GM23248 (cell line): ENCODE results near the gene GJC2.

Experiments used
- EZH2 ChIP-seq: fragments of 200-600 bp; sonication (generic); IDR thresholded peaks from 2 replicates; pipeline ENCODE4 v1.6.1; 2018; ENCODE audit warnings: antibody characterized with exemption, mild to moderate bottlenecking; ENCODE audit not compliant: insufficient read depth, poor library complexity, severe bottlenecking
- EZH2phosphoT487 ChIP-seq: fragments of 200-600 bp; sonication (generic); IDR thresholded peaks from 2 replicates; pipeline ENCODE4 v1.6.1; 2018; ENCODE audit warnings: antibody characterized with exemption, moderate library complexity, mild to moderate bottlenecking, low read depth; ENCODE audit not compliant: insufficient read depth

- no peak for TF ChIP-seq EZH2phosphoT487
- no peak for TF ChIP-seq EZH2
These were observed 8.3 kb upstream of the GJC2 start for GRCh38 chr1:228141226-228142044.
